ELR (cell line): Measurements from ENCODE around the gene TPST2.

Experiments
- DNase-seq: peaks from one replicate; pipeline ENCODE4 v3.0.0-alpha.2; 2015; ENCODE audit warnings: low read depth

TPST2 gene

DNA sequence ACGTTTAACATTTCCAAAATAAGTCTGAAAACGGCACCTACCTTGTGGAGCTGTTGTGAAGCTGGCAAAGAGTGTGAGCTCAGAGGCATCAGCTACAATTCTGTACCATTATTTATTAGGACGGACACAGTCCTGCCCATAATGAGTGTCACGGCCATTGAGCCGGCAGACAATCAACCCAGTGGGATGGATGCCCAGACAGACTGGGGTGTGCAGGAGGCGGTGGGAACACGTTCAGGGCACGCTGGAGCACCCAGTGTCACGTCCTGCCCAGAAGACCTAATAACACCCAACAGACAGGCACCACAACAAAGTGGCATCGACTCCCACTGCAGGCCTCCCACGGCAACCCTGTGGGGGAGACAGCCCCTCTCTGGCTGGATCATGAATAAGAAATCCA is 34.5 kb downstream of the TPST2 start:
- no peak for DNase-seq

DNA sequence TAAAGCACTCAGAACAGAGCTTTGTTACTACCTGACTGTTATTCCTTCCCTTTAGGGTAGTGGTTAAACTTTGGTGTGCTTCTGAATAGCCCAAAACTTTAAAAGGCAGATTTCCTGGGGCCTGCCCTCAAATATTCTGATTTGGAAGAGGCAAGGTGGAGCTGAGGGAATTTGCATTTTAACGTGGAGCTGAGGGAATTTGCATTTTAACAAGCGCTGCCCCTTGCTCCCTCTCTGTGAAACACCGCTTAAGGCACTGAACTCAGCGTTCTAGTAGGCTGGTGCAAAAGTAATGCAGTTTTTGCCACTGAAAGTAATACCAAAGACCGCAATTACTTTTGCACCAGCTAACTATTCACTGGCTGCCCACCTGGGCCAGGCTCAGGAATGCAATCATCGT is 35.0 kb downstream of the TPST2 start:
- DNase-seq: no peak

DNA sequence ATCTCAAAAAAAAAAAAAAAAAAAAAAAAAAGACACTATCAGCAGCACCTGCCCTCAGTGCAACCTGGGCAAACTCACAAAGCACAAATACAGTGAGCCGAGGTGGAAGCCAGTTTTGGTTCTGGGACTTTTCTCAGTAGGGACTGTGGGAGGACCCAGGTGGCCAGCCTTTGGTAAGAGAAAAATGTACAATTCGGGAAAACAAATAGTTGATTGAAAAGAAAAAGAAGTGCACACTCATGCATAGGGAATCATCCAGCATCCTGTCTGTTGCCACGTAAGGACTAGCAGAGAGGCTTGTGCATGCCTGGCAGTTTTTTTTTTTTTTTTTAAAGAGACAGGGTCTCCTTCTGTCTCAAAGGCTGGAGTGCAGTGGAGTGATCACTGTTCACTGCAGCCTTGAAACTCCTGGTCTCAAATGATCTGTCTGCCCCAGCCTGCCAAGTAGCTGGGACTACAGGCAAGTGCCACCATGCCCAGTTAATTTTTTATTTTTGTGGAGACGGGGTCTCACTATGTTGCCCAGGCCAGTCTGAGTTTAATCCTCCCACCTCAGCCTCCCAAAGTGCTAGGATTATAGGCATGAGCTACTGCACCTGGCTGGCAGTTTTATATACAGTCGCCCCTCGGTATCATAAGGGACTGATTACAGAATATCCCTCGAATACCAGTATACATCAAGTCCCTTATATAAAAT is 36.7 kb downstream of the TPST2 start:
- DNase-seq: peak; percentile 93

DNA sequence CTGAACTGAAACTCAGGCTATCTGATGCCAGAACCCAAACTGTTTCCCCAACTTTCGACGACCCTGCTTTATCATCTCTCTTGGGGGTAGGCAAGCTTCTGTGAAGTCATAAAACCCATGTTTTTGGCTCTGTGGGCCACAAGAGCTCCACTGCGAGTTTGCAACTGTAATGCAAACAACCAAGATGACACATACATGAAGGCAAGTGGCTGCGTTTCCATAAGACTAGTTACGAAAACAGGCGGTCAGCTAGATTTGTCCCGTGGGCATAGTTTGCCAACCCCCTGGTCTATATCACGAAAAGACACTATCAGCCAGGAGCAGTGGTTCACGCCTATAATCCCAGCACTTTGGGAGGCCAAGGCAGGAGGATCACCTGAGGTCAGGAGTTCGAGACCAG is 37.5 kb downstream of the TPST2 start:
- peak; percentile 60 for DNase-seq

DNA sequence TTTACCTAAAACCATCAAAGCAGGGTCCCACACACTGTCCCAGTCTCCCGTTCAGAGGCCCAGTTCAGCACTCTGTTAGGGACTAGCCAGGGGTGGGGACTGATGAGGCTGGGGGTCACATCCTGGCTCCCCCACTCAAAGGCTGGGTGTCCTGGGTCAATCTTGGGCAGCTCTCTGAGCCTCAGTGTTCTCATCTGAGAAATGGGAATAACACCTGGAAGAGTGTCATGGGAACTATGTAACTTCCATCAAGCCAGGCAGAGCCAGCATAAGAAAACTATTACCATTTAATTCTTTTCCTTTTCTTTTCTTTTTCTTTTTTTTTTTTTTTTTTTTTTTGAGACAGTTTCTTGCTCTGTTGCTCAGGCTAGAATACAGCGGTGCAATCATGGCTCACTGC is 38.4 kb downstream of the TPST2 start:
- no peak for DNase-seq

DNA sequence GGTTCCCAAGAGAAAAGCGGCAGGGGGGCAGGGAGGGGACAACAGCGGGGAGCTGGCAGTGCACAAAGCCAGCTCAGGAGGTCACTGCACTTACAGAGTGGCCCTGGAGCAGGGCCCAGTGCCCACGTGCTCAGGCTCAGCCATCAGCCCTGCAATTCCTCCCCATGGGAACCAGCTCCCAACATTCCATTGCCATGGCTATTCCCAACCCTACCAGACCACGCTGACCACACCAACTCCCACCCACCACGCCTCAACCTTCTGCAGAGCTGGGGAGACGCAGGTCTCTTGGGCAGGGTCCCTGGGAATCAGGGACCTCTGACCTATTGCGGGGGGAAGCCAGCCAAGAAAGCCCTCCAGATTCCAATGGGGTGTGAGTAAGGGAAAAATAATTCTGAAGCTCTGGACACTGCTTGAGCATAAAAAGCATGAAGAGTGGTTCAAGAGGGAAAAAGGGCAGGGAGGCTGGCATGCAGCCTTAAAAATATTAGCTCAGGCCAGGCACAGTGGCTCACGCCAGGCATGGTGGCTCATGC is 39.4 kb downstream of the TPST2 start:
- peak; percentile 92 for DNase-seq

DNA sequence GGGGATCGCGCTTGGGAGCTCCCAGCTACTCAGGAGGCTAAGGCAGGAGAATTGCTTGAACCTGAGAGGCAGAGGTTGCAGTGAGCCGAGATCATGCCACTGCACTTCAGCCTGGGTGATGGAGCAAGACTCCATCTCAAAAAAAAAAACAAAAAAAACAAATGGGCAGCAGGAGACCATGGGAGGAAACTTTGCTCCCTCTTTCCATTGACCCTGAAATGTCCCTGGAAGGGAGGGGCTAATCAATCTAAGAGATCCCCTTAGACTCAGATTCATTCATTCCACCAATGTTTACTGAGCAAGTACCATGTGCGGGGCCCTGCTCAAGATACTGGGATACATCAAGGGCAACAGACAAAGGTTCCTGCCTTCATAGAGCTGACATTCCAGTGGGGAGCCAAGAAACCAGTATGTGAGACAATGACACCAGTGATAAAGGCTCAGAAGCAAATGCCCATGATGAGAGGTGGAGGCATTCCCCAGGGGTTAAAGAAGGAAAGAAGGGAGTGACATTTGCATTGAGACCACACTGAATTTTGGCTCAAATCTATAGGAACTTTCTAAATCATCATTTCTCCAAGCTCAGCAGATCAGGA is 39.9 kb downstream of the TPST2 start:
- no peak for DNase-seq

DNA sequence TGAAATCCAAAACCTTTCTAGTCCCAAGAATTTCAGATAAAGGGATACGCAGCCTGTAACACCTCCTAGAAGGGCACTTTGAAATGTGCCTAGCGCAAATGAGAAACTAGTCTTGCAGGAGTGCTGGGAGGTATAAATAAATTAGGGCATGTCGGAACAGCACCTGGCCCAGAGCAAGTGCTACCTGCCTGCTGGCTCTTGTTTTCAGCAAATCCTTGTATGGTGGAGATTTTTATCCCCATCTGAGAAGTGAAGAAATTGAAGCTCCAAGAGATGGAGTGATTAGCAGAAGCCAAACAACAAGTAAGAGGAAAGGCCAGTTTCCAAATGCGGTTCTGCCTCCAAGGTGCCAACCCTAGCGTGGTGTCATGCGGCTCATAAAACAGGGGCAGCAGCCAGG is 40.9 kb downstream of the TPST2 start:
- no peak for DNase-seq

DNA sequence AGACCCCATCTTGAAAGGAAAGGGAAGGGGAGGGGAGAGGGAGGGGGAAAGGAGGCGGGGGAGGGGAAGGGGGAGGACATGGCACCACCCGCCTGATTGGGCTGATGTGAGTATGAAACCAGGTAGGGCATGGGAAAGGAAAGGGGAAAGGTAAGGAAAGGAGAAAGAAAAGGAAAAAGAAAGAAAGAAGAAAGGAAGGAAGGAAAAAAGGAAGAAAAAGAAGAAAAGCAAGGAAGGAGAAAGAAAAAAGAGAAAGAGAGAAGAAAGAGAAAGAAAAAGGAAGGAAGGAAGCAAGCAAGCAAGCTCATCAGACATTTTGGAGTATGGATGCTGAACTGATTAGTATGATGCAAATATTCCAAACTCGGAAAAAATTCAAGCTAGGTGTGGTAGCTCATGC is 41.6 kb downstream of the TPST2 start:
- no peak for DNase-seq

DNA sequence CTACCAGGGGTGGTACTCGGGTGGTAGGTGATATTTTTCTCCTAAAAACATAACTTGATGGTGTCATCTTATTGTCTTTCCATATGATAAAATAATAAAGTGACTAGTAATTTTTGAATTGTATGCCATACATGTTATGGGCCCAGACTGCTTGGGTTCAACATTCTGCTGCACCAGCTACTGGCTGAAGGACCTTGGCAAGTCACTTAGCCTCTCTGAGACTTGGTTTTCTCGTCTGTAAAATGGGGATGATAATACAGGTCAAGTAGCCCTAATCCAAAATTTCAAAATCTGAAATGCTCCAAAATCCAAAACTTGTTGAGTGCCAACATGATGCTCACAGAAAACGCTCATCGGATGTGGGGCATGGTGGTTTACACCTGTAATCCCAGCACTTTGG is 42.1 kb downstream of the TPST2 start:
- no peak for DNase-seq

DNA sequence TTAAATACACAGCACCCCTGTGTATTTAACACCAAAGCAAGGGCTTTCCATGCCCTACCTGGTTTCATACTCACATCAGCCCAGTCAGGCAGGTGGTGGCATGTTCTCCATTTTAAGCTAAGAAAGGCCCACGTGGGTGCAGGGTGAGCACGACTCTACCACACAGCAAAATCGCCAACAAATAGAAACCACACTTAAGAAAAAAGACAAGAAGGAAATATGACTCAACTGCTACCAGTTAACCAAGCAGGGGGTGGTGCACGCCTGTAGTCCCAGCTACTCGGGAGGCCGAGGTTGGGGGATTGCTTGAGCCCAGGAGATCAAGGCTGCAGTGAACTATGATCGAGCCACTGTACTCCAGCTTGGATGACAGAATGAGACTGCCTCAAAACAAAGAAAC is 42.5 kb downstream of the TPST2 start:
- peak; percentile 69 for DNase-seq

DNA sequence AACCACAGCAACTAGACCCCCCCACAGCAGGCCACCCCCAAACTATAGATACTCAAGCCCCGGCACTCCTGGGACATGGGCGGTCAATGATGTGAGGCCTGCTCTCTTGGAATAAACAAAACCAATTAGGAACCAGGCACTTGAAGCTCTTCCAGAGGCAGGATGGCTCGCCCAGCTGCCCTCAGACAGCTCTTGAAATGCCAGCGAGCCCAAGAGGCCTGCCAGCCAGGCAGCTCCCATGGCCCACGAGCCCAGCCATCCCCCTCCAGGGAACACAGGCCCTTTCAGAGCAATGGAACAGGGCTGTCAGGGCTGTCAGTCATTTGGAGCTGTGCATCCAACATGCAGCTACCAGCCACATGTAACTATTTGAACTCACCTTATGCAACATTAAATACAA is 43.6 kb downstream of the TPST2 start:
- DNase-seq: no peak

DNA sequence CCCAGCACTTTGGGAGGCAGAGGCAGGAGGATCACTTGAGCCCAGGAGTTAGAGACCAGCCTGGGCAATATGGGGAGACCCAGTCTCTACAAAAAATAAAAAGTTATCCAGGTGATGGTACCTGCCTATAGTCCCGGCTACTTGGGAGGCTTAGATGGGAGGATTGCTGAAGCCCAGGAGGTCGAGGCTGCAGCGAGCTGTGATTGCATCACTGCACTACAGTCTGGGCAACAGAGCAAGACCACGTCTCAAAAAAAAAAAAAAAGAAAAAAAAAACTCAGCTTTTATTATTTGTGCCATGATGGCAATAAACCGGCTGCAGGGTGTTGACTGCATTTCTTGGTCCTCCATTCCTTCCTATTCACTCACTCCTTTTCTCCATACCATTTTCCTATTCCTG is 44.1 kb downstream of the TPST2 start:
- no peak for DNase-seq

DNA sequence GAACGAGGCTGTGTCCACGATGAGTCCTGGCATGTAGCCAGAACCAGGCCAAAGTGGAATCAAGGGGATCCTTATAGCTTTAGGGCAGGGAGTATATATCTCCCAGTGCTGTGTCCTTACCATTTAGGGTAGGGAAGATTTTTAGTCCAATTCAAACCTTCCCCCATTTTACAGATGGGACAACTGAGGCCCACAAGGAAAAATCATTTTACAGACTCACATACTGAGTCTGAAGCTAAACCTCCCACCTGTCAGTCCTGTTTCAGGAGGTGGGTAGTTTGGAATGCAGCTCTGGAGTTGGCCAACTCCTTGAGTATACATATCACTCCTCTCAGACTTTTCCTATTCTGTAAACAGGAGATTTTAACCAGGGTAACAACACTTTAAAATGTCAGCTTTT is 44.5 kb downstream of the TPST2 start:
- DNase-seq: no peak

DNA sequence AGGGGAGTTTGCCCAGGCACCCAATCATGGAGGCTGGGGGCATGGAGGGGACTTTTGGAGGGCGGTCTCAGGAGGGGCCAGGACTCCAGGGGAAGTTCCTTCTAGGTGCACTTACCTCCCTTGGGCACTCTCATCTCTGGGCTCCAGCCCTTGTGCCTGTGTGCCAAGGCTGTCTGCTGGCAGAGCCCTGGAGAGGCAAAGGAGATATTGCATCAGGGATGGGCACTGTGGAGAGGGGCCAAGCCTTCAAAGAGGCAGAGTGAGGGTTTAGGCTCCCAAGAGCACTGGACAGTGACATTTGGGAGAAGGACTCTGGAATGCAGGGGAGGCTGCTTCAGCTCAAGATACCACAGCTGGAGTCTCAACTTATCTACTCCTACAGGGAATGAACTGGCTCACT is 45.4 kb downstream of the TPST2 start:
- DNase-seq: no peak

DNA sequence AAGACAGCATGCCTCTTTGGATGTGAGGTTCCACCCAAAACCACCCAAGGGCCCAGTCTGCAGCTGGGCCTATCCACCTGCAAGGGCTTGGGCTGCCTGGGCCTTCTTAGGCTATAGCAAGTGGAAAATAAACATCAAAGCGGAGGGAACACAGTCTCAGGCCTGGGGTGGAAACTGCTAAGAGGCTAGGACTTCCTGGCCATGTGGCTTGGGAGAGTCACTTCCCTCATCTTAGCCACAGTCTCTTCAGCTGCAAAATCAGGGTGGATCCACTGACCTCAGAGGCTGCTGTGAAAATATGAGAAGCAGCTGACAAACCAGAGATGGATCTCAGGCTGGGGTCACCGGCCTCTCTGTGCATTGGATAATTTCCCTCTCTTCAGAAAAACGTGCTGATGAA is 47.1 kb downstream of the TPST2 start:
- DNase-seq: no peak

DNA sequence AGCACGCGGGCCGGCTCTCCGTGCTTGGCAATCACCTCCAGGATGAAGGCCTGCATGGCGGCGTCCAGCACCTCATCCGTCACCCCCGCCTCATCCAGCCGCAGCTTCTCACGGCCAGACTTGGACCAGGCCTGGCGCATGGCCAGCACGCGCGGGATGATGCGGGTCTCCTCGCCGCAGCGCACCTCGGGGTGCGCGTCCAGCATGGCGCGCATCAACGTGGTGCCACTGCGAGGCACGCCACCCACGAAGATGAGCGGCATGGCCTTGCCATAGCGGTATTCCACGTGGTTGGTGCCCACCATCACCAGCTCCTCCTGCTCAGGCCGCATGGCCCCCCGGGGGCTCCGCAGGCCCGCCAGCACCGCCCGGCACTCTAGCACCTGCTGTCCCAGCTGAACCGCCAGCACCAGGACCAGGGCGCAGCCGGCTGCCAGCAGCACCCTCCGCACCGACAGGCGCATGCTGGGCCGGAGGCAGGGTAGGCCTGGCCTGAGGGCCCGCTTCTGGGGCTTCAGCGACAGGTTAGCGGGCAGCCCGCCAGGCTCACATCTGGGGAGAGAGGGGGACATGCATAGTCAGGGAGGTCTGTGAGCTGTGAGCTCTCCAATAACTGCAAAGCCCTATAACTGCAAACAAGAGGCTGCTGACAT is 48.6 kb downstream of the TPST2 start:
- DNase-seq: no peak

DNA sequence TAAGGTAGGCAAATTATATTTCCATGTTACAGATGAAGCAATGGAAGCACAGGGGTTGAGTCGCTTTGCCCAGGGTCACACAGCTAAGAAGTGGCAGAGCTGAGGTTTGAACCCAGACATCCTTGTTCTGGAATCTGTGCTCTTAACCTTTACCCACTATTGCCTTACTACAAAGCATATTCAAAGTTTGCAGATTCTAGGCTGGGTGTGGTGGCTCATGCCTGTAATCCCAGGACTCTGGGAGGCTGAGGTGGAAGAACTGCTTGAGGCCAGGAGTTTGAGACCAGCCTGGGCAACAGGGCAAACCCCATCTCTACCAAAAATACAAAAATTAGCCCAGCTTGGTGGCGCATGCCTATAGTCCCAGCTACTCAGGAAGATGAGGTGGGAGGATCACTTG is 49.8 kb downstream of the TPST2 start:
- DNase-seq: no peak

DNA sequence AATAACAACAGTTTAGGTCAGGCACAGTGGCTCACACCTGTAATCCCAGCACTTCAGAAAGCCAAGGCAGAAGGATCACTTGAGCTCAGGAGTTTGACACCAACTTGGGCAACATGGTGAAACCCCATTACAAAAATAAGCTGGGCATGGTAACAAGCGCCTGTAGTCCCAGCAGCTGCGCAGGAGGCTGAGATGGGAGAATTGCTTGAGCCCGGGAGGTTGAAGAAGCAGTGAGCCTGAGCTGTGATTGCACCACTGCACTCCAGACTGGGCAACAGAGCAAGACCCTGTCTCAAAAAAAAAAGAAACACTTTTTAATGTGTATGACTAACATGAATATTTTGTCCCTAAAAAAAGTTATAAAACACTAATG is 53.2 kb downstream of the TPST2 start:
- DNase-seq: no peak

DNA sequence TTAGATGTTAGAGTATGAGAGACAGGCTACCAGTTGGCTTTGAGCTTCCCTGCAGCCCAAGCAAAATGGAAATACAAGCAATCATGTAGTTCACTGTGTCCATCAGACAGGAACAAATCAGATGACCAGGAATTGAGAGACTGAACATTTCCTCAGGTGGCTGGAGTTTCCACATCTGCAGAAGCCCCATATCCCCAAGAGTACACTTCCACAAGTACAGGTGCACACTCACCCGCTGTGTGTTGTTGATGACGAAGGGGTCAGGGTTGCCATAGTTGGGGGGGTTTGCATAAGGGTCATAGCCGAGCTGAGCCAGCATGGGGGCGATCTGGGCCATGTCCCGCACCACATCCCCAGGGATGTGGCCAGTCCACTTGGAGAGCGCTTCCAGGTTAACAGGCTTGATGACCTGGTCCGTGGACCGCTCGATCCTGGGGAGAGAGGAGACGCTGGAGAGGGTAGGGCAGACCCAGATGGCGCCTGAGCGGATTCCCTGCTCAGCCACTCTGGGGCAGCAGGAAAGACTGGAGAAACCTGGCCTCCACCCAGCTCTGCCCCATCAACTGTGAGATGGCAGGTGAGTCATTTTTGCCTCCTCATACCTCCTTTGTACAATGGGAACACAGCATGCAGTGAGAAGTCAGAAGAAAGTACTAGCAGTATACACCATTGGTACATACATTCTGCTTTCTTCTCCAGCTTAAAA is 53.7 kb downstream of the TPST2 start:
- no peak for DNase-seq

DNA sequence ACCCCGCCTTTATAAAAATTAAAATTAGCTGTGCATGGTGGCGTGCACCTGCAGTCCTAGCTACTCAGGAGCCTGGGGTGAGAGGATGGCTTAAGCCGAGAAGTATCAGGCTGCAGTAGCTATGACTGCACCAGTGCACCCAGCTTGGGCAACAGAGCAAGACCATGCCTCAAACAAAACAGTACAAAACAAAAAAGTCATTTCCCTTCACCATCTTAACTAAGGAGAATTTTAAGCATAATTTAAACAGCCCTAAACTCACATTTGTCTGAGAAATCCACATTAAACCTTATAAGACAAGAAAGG is 54.4 kb downstream of the TPST2 start:
- no peak for DNase-seq

DNA sequence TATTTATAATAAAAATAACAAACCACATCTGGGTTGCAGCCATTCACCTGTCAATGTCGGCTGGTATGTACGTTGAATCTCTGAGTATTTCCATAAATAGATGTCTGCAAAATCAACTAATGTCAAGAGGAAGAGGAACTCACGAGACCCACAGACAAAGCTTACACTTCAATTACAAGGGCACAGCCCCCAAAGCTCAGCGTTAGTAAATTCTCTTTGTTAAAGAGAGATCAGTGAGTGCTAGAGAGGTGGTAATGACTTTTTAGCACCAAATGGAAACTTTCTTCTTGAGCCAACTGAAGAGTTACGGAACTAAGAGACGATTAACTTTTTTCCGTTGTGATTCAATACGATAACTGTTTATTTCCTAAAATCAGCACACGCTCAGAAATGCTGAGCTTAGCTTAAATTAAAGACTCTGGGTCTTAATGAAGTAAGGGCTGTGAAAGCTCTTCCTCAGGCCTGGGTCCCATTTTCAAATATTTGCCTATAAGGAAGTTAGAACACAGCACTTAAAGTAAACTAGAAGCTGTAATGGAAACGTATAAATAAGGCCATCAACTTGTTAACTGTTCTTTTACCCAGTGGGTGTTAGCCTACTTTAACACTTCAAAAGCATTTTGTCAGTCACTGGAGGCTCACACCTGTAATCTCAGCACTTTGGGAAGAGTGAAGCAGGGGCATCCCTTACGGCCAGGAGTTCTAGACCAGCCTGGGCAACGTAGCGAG is 54.9 kb downstream of the TPST2 start:
- DNase-seq: no peak
